Measurements from ENCODE around the gene CIZ1. TPM values are rescaled to one million over a fixed set of nuclear protein-coding genes. Genes with fewer than 3 reads are reported as not detected.
A peak's percentile ranks its signal among the peaks of the same experiment; 100 is the strongest.

CIZ1 gene
- total RNA-seq, 1 donor from 2014 or later = 100.0 TPM

DNA sequence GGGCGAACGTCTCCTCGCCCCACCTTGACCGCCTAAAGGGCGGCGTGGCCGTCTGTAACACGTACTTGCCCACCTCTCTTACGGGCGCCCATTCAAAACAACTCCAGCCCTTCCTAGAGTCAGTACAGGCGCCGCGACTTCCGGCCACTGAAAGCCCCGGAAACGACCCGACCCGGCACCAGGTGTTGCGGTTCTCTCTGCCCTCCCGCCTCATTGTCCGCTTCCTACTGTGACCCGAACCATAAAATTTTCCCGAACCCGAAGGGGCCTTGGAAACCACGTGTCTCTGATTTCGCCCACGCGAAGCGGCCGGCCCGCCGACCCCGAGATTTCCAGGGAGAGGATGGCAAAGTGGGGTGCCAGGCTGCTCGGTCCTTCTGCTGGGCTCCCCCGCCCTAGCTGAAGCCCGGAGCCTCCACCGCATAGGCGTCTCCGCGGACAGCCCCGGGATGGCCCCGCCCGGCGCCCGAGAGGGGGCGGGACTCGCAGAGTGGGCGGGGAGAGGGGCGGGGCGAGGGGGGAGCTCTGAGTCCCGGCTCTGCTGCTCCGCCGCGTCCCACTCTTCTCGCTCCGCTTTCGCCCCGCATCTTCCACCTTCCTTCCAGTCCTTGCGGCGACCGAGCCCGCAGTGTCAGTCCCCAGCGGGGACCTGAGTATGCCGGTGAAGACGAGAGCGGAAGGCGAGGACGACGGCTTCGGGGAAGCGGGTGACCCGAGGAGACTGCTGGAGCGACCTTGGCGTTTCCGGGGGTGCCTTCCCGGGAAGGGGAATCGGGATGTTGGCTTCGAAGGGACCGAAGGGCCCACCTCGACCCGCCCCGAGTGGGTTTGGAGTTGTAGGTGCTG lies 63.2 kb downstream of the CIZ1 start:
- DNase-seq (ENCODE audit: low spot score) = no peak

DNA sequence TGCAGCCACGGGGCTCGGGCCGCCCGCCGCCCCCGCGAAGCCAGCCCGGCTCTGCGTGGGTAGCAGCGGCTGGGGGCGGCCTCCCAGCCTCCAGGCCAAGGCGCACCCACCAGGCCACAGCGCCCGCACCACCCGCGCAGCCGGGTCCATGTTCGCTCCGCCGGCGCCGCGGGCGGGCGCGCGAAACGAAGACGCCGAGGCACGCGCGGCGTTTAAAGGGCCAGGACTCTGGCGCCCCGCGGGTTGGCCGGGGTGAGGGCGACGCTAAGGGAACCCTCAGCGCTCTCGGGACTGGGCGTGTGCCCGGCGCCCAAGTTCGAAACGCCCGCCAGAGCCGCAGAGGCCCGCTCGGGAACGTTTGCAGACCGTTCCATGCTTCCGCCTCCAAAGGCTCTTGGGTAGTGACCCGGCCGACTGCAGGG lies 63.8 kb downstream of the CIZ1 start, which contains the start of gene PTGES2:
Gene PTGES2 (minus strand): TSS at position 162 of the 422 bp plus-strand sequence. CDS start 12 bp downstream, at position 150.
- peak; percentile 95 for DNase-seq (ENCODE audit: low spot score)

DNA sequence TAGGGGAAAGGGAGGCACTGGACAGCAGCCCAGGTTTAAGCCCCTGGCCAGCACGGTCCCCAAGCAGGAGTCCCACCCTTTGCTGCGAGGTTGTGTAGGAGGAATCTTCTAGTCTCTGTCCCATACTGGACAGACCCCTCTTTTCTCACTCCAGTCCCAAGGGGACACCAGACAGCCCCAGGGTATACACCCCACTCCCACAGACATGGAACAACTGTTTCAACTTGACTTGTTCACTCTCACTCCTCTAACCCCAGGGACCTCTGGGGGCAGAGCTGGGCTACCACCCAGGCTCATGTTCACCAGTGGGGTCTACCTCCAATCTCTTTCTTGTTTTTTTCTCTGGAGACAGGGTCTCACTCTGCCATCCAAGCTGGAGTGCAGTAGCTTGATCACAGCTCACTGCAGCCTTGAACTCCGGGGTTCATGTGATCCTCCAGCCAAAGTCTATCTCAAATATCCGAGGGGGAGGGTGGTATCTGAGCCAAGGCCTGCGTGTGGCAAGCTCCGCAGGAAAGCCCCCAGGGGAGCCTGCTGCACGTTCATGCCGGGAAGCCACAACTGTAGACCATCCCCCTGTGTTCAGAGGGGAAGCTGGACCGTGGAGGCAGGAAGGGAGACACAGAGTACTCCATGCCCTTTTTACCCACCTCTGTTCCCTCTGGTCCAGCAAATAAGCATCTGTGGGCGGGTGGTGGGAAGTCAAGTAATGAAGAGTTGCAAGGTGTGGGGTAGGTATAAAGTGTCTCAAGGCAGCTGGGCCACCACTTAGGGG lies 65.6 kb downstream of the CIZ1 start:
- no peak for DNase-seq (ENCODE audit: low spot score)

DNA sequence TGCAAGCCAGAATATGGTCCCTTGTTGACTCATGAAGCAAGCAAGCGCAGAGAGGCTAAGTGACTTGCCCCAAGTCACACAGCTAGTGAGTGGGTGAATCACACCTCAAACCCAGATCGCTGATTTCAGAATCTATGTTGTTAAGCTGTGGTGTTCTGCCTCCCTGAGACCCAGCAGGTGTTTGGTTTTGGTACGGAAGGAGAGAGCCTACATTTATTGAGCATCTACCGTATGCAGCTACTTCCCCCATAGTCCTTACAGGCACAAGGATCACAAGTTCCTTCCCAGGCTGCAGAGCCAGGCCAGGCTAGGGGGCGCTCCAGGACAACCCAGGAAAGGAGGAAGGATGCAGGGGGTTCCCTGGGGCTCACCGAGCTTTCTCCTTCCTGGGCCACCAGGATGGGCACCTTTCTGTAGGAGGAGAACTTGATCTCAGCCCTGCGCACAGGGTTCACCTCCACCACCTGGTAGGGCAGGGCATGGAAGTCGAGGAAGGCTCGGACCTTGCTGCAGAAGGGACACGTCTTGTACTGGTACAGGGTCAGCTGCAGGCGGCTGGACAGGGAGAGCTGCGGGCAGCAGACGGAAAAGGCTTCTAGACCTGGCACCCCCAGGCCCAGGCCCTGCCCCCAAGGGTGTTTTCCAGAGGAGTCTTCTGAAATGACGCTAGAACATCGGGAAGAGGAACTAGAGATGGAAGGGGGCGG lies 66.3 kb downstream of the CIZ1 start:
- no peak for DNase-seq (ENCODE audit: low spot score)

DNA sequence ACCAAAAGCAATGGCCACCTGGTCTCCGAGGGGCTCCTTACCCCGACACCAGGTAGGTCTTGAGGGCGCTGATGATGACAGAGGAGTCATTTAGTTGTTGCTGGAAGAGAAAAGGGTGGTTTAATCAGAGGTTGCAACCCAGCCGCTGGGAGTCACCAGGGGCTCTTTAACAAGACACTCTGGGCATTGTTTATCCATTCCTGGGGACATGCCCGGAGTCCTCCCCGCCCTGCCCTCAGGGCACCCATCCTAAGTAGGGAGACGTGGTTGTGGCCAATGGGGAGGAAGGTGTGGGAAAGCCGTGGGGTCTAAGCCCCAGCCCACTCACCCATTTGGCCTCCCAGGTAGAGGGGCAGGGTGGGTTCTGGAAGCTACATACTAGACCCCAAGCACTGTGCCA lies 66.9 kb downstream of the CIZ1 start:
- DNase-seq (ENCODE audit: low spot score) = no peak

DNA sequence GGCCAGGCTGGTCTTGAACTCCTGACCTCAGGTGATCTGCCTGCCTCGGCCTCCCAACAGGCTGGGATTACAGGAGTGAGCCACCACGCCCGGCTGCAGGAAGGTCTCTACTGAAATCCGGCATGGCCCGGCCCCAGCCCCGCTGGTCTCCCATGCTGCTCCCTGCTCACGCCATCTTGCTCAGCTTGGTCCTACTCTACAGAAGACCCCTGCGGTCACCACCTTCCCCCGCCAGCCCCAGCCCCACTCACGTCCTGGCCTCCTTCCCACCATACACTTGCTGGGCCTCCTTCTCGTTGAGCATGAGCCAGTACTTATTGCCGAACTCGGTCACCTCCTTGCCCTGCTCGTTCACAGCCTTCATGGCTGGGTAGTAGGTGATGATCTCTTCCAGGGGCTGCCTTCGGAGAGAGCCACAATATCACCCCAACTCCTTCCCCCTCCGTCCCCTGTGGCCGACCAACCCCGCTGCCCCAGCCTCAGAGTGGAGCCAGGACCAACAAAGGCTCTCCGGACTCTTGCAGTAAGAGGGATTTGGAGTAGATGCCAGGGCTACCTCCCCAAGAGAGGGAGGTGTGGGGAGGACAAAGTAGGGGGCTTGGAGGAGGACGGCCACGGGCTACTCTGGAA lies 67.8 kb downstream of the CIZ1 start:
- no peak for DNase-seq (ENCODE audit: low spot score)

DNA sequence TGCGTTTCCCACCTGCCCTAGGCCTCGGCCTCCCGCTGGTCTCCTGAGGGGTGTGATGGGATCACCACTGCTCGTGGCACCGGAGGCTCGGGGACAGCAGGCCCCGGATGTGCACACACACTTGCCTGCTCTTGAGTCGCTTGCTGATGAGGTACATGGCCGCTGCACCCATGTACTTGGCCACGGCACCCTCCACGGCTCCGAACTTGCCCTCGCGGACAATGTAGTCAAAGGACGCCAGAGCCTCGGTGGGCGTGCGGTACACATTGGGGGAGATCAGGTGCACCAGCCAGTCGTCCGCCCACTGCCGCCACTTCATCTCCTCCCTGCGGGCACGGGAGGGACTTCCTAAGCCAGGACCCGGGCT lies 68.6 kb downstream of the CIZ1 start:
- DNase-seq (ENCODE audit: low spot score) = no peak

DNA sequence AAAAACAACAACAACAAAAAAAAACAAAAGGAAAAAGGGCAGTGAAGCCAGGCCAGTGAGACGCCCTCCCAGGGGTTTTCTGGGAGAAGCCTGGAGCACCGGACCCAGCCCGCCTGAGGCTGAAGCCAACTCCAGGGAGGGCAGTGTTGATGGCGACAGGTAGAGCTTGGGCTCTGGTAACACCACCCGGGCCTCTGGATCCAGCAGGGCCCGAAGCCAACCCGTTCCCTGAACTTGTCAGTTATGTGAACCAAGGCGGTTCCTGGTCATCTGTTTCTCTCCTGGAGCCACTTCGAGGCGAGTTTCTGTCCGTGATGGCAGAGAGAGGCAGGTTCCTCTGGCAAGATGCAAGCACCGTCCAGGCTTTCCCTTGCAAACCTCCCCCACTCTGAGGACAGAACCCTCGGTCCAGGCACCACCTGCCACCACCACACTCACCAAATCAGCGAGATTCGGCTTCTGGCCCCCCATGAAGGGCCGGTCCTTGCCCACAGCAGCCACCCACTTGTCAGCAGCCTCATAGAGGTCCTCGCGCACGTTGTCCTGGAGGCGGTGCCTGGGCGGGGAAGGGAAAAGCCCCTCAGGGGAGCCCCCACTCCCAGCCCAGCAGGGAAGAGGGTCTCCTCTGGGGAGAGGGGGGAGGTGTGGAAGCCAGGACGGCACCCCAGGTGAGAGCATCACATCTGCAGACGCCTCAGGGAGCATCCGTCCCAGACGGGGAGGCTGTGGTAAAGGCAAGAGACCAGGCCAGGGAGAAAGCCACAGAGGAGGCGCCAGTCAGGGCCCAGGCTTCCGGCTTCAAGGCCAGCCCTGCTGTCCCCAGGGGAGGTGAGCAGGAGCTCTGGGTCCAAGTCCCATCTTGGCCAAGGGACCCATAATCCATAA lies 69.2 kb downstream of the CIZ1 start:
- no peak for DNase-seq (ENCODE audit: low spot score)

DNA sequence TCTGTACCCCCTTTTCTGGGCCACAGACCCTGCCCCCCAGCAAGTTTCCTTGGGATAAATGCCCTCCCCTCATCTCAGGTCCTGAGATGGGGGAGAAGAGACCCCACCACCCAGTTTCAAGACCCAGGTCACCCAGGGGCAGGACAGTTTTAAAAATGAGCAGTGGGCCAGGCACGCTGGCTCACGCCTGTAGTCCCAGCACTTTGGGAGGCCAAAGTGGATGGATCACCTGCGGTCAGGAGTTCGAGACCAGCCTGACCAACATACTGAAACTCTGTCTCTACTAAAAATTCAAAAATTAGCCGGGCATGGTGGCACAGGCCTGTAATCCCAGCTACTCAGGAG lies 69.9 kb downstream of the CIZ1 start:
- no peak for DNase-seq (ENCODE audit: low spot score)

DNA sequence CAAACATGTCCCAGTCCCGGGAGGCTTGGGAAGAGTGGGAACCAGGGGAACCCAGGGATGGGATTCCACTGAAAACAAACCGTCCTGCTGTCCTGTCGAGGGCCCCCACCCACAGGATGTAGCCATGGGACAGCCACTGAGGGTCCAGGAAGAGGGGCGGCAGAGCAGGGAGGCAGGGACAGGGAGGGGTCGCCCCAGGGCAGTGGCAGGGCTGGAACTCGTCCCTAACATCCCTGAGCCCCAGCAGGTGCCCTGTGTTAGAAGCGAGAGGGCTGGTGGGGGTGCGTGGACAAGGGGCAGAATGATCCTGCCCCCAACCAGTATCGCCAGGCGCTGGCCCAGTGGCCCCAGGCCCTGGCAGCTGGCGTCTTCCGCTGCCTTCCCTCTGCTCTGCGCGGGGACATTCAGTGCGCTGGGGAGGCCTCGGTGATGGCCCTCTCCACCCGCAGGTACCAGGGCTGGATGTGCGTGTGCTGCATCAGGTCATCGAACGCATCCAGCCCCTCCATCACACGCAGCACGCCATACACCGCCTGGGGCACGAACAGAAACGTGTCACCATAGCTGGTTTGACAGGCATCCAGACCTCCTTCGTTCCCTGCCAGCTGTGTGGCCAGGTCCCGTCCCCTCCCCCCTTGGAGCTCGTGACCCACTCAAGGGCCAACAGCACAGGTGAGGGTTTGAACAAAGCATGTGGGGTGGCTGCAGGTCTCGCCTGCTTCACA lies 70.5 kb downstream of the CIZ1 start:
- no peak for DNase-seq (ENCODE audit: low spot score)

DNA sequence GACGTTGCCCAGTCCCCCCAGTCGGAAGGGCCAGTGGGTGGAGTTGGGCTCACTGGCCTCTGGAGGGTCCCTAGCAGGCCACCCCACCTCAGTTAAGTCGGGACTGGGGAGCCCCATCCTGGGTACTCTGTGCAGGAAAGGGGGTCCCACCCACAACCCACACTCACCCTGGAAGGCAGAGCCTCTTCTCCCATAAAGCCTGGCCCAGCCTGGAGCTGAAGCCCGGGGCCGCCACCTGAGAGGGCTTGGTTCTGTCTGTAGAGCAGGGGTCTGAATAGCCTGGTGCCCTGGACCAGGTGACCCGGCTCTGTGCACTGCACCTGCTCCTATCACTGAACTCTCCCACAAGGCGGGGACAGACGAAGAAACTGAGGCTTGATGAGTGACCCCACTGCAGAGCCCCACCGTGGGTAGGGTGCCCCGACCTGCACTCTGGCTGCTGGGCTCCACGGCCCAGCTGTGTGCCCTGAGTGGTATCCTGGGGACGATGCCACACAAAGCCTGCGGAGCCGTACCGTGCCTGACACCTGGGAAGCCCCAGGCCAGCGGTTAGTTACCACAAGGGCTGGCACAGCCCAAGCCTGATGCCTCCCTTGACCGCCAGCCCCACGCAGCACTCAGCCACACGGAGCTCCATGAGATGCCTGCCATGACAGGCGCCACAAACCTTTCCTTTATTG lies 71.2 kb downstream of the CIZ1 start:
- no peak for DNase-seq (ENCODE audit: low spot score)

DNA sequence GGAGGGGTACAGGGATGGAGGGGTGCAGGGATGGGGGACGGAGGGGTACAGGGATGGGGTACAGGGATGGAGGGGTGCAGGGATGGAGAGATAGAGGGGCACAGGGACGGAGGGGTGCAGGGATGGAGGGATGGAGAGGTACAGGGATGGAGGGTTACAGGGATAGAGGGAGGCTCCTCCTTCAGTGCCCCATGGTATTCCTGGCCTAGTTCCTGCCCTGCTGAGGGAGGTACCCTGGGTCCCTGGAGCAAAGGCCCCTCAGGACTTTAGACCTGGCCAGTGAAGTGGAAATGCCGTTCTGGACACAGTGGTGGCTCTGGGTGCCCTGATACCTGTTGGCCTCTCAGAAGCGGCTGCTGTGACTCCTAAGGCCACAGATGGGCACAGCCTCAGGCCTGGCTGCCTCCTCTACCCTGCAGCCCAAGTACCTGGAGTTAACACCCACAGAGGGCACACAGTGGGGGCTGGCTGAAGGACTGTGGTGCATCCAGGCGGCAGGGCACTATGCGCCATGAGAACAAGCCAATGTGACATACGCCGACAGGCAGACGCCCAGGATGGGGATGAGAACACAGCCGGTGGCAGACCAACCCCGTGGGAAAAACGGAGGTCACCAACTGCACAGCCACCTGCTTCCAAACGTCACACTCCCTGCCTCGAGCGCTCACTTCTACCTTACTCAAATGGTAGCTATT lies 72.3 kb downstream of the CIZ1 start:
- DNase-seq (ENCODE audit: low spot score) = no peak

DNA sequence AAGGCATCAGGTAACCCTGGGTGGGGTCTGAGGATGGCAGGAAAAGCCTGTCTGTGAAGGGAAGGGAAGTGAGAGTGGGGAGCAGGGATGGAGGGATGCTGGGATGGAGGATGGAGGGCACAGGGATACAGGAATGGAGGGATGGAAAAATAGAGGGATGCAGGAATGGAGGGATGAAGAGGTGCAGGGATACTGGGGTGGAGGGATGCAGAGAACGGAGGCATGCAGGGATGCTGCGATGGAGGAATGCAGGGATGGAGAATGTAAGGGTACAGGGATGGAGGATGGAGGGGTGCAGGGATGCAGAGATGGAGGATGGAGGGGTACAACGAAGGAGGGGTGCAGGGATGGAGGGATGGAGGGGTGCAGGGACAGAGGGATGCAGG lies 72.9 kb downstream of the CIZ1 start:
- DNase-seq (ENCODE audit: low spot score) = no peak

DNA sequence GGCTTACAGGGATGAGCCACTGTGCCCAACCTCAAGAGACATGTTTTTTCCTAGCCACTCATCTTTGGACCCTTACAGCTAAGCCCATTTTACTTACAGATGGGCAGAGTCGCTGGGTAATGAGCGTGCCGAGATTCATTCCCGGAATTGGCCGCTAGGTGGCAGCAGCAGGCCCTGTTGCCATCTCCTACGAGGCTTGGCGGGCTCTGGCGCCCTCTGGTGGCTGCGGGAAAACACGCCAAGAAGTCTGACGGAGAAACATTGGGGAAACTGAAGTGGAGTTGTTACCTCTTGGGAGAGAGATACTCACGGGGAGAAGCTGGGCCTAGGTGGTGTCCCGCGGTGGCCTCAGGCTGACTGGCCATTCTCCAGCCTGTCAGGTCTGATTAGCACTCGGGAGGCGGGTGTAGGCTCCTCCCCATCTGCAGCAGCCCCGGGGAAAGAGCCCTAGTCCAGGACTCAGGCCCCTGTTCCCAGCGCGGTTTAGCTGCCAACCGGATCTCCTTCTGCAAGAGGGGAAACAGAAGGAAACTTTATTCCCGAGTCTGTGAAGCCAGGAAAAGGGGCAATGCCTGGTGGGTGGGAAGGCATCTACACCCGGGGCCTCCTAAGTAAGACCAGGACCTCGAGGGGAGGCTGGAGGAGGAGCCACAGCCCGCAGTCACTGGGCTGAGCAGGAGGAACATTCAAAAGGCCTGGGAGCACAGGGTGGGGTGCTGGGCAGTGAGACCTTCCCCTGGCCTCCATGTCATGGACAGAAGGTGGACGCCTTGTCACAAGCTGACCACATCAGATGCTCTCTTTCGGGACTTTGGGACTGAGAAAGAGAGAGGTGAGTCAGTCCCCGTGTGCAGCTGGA lies 73.5 kb downstream of the CIZ1 start:
- peak; percentile 98 for DNase-seq (ENCODE audit: low spot score)

DNA sequence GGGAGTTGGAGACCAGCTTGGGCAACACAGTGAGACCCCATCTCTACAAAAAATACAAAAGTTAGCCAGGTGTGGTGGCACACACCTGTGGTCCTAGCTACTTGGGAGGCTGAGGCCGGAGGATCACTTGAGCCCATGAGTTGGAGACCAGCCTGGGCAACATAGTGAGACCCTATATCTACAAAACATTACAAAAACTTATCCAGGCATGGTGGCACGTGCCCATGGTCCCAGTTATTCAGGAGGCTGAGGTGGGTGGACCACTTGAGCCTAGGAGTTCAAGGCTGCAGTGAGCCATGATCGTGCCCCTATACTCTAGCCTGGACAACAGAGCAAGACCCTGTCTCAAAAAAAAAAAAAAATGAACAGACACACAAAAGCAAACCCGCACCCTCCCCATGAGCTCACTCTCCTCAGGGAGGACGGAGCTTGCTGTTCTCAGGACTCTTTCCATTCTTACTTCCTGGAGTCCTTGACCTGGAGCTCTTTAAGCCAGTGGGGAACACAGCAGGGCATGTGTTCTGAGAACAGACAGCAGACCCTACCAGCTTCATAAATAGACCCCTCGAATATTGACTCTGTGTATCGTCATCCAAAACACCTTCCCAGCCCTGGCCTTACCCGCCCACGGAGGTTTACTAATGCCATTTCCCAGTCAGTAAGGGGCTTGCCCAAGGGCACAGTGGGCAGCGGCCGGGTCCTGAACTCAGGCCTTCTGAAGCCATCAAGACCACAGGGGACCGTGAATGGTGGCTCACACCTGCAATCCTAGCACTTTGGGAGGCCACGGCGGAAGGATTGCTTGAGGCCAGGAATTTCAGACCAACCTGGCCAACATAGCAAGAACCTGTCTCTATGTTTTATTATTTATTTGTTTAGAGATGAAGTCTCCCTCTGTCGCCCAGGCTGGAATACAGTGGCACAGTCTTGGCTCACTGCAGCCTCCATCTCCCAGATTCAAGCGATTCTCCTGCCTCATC lies 75.0 kb downstream of the CIZ1 start:
- DNase-seq (ENCODE audit: low spot score) = no peak
